ENCODE data around the gene PTGDS. TPM values are rescaled to one million over a fixed set of nuclear protein-coding genes. Genes with fewer than 3 reads are reported as not detected.

Gene PTGDS
- total RNA-seq, 2 donors from 2014 or later: 15.9 to 26.1 TPM

DNA sequence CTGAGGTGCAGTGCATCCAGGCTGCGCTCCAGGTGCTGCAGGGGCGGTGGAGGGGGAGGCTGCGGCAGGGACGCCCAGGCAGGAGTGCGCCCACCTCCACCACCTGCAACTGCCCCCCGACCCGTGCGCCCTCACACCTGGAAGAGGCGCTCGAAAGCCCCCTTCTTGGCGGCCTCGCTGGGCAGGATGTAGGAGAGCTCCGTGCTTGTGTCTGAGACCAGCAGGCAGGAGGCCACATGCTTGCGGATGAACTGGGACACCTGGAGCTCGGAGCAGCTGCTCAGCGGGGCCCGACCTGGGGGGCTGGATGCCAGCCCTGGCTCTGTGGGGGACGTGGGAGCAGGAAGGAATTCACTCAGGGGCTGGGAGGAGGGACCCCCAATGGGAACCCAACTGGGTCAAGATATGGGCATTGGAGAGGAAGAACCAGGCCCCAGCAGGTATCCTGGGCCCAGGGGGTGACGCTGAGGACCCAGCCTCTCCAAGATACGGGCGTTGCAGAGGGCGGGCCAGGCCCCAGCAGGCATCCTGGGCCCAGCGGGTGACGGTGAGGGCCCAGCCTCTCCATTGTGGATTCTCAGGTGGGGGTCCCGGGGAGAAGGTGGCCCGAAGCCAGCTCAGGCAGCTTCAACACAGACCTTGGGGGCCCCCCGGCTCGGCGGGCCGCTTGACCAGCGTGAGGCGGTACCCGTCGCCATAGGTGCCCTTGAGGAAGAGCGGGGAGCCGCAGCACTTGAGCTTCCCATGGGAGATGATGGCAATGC, 37.7 kb downstream of the PTGDS start:
- intact Hi-C loops (cut with DNase I): no loop called here
- Histone ChIP-seq H3K27ac (no peak overlapping the region), H3K27me3 (no peaks in the 10 kb centered on the region), H3K36me3 (no peaks in the 10 kb centered on the region), H3K9me3 (no peaks in the 10 kb centered on the region), H3K4me3 (no peak overlapping the region), H3K9ac (ENCODE audit: low read depth in 2 of 2, low read length in 2 of 2) (no peak overlapping the region), H3K4me1 (no peaks in the 10 kb centered on the region)
- TF ChIP-seq, protein P1, sequence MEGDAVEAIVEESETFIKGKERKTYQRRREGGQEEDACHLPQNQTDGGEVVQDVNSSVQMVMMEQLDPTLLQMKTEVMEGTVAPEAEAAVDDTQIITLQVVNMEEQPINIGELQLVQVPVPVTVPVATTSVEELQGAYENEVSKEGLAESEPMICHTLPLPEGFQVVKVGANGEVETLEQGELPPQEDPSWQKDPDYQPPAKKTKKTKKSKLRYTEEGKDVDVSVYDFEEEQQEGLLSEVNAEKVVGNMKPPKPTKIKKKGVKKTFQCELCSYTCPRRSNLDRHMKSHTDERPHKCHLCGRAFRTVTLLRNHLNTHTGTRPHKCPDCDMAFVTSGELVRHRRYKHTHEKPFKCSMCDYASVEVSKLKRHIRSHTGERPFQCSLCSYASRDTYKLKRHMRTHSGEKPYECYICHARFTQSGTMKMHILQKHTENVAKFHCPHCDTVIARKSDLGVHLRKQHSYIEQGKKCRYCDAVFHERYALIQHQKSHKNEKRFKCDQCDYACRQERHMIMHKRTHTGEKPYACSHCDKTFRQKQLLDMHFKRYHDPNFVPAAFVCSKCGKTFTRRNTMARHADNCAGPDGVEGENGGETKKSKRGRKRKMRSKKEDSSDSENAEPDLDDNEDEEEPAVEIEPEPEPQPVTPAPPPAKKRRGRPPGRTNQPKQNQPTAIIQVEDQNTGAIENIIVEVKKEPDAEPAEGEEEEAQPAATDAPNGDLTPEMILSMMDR (IDR thresholded peaks at IDR 0.05): no peak
- DNase-seq: no peak

DNA sequence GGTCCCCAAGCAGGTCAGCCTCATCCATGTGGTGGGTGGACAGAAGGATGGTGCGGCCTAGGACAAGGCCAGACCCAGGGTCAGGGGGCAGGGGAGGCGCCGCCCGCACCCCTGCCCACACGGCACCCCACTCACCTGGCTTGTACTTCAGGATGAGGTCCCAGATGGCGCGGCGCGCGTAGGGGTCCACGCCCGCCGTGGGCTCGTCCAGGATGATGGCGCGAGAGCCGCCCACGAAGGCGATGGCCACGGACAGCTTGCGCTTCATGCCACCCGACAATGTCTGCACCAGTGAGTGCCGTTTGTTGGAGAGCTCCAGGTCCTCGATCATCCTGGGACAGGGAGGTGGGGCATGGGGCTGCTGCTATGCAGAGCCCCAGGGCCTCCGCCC, 38.2 kb downstream of the PTGDS start:
- H3K36me3 ChIP-seq: no peaks in the 10 kb centered on the region
- H3K4me3 ChIP-seq: no peak overlapping the region
- H3K4me1 ChIP-seq: no peaks in the 10 kb centered on the region
- intact Hi-C loops (cut with DNase I): no loop called here
- TF ChIP-seq, protein P1 (IDR thresholded peaks at IDR 0.05): no peak
- H3K9me3 ChIP-seq: no peaks in the 10 kb centered on the region
- no peak overlapping the region for H3K9ac ChIP-seq (ENCODE audit: low read depth in 2 of 2, low read length in 2 of 2)
- no peak for DNase-seq
- H3K27me3 ChIP-seq: no peaks in the 10 kb centered on the region
- H3K27ac ChIP-seq: no peak overlapping the region

DNA sequence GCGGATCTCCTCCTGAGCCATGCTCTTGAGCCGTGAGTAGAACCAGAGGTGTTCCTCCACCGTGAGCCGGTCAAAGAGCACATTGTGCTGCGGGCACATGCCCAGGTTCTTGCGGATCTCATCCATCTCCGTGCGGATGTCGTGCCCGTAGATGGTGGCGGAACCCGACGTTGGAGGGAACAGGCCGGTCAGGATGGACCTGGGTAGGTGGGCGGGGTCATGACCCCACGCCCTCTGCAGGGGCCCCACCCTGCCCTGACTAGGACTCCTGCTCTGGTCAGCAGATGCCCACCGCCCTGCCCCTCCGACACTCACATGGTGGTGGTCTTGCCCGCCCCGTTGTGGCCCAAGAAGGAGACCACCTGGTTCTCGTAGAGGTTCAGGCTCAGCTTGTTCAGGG, 38.7 kb downstream of the PTGDS start:
- Histone ChIP-seq H3K27me3 (no peaks in the 10 kb centered on the region), H3K27ac (no peak overlapping the region), H3K9ac (ENCODE audit: low read depth in 2 of 2, low read length in 2 of 2) (no peak overlapping the region), H3K4me1 (no peaks in the 10 kb centered on the region), H3K9me3 (no peaks in the 10 kb centered on the region), H3K36me3 (no peaks in the 10 kb centered on the region), H3K4me3 (no peak overlapping the region)
- no peak for DNase-seq
- intact Hi-C loops (cut with DNase I): no loop called here
- TF ChIP-seq, protein P1 (IDR thresholded peaks at IDR 0.05): no peak

DNA sequence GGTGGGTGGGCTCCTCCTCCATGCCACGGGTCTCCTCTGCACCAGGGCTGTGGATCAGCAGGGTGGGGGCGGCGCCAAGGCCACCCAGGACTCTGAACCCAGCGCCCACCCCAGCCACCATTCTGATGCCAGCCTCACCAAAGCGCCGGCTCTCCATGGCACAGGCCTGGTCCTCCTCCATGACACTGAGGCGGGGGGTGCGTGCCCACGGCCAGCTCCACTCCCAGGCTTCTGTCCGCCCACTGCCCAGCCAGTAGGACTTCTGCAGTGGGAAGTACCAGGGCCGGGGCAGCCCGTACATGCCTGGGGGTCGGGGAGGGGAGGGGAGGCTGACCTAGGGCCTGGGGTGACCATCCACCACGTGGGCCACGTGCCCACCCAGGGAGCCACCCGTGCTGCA, 39.1 kb downstream of the PTGDS start:
- TF ChIP-seq, protein P1 (IDR thresholded peaks at IDR 0.05): no peak
- no peak for DNase-seq
- peaks cover 1% of the 10 kb centered on the region for H3K4me1 ChIP-seq
- no peak overlapping the region for H3K4me3 ChIP-seq
- no peaks in the 10 kb centered on the region for H3K36me3 ChIP-seq
- H3K27ac ChIP-seq: no peak overlapping the region
- intact Hi-C loops (cut with DNase I): no loop called here
- no peak overlapping the region for H3K9ac ChIP-seq (ENCODE audit: low read depth in 2 of 2, low read length in 2 of 2)
- no peaks in the 10 kb centered on the region for H3K9me3 ChIP-seq
- H3K27me3 ChIP-seq: no peaks in the 10 kb centered on the region

DNA sequence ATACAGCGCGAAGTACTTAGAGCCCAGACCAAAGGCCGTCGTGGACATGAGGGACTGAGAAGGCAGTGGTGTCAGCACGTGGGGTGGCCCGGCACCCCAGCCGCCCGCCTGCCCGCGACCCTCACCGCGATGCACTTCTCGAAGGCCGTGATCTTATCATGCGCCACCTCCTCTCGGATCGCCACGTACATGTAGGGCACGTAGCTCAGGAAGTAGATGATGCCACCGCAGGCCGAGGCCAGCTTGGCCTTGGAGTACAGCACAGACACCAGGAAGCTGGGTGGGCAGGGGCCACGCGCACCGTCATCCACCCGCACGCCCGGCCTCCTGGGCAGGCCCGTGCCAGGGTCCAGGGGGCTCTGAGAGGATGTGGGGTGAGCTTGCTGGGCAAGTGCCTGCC, 39.8 kb downstream of the PTGDS start:
- Histone ChIP-seq H3K27ac (no peak overlapping the region), H3K4me1 (peaks cover 4% of the 10 kb centered on the region), H3K4me3 (no peak overlapping the region), H3K9ac (ENCODE audit: low read depth in 2 of 2, low read length in 2 of 2) (no peak overlapping the region), H3K27me3 (no peaks in the 10 kb centered on the region), H3K9me3 (no peaks in the 10 kb centered on the region), H3K36me3 (no peaks in the 10 kb centered on the region)
- no peak for DNase-seq
- TF ChIP-seq, protein P1 (IDR thresholded peaks at IDR 0.05): no peak
- intact Hi-C loops (cut with DNase I): no loop called here
